DOHH2 (cell line): Measurements from ENCODE around the gene F13A1.

ENCODE experiments used
- CTCF ChIP-seq: fragments of 200-600 bp; sonication (generic); IDR thresholded peaks from one replicate; pipeline ENCODE4 v1.5.1; 2014; ENCODE audit warnings: antibody characterized with exemption, mild to moderate bottlenecking, low read depth, low read length; ENCODE audit not compliant: poor library complexity, severe bottlenecking
- EZH2phosphoT487 ChIP-seq: fragments of 200-600 bp; sonication (generic); IDR thresholded peaks from 2 replicates; pipeline ENCODE4 v1.6.1; 2017; ENCODE audit warnings: borderline replicate concordance, mild to moderate bottlenecking, antibody characterized with exemption, low read length, moderate library complexity, mixed read lengths

GRCh38 chr6:6348256-6348655 is 27.8 kb upstream of the F13A1 start:
- TF ChIP-seq CTCF = no peak
- TF ChIP-seq EZH2phosphoT487 = no peak
